Measurements from ENCODE around the gene DOCK3. TPM values are rescaled to one million over a fixed set of nuclear protein-coding genes. Genes with fewer than 3 reads are reported as not detected.

Gene DOCK3
- total and polyA plus RNA-seq, 9 donors, result 0.04 to 0.71 (median 0.27) TPM; not detected in 1

- DNase-seq, result no peak
- Histone ChIP-seq H3K36me3 (no peaks in the 10 kb centered on the region), H3K9me3 (no peaks in the 10 kb centered on the region), H3K27me3 (no peaks in the 10 kb centered on the region), H3K4me3 (no peak overlapping the region), H3K27ac (no peak overlapping the region), H3K4me1 (ENCODE audit: insufficient read depth) (no peaks in the 10 kb centered on the region)
- TF ChIP-seq POLR2A (IDR thresholded peaks at IDR 0.05) (no peak), CTCF (IDR thresholded peaks at IDR 0.05) (no peak), EP300 (IDR thresholded peaks at IDR 0.05) (no peak)
- 71 to 86% (median 74%) methylated on average over 3 of the region's 3 CpGs for WGBS, 3 donors
- intact Hi-C loops (cut with DNase I), result no loop called here
Observed at GRCh38 chr3:51270559-51270958, 595.8 kb downstream of the DOCK3 start.

GRCh38 chr3:51271172-51271571 lies 596.4 kb downstream of the DOCK3 start:
- 61 to 84% (median 75%) methylated on average over 1 of the region's 1 CpG for WGBS, 3 donors
- intact Hi-C loops (cut with DNase I), result no loop called here
- DNase-seq, result no peak
- Histone ChIP-seq H3K27ac (no peak overlapping the region), H3K9me3 (no peaks in the 10 kb centered on the region), H3K36me3 (no peaks in the 10 kb centered on the region), H3K4me3 (no peak overlapping the region), H3K27me3 (no peaks in the 10 kb centered on the region), H3K4me1 (ENCODE audit: insufficient read depth) (no peaks in the 10 kb centered on the region)
- TF ChIP-seq POLR2A (IDR thresholded peaks at IDR 0.05), result no peak
- TF ChIP-seq CTCF (IDR thresholded peaks at IDR 0.05), result no peak
- TF ChIP-seq EP300 (IDR thresholded peaks at IDR 0.05), result no peak

GRCh38 chr3:51274052-51274451 lies 599.3 kb downstream of the DOCK3 start:
- WGBS, 3 donors, result 66 to 83% (median 72%) methylated on average over 2 of the region's 2 CpGs
- intact Hi-C loops (cut with DNase I), result no loop called here
- Histone ChIP-seq H3K4me1 (ENCODE audit: insufficient read depth) (no peaks in the 10 kb centered on the region), H3K36me3 (no peaks in the 10 kb centered on the region), H3K9me3 (no peaks in the 10 kb centered on the region), H3K4me3 (no peak overlapping the region), H3K27ac (no peak overlapping the region), H3K27me3 (no peaks in the 10 kb centered on the region)
- TF ChIP-seq POLR2A (IDR thresholded peaks at IDR 0.05) (no peak), CTCF (IDR thresholded peaks at IDR 0.05) (no peak), EP300 (IDR thresholded peaks at IDR 0.05) (no peak)
- no peak for DNase-seq

- 31 to 33% (median 32%) methylated on average over 5 of the region's 5 CpGs for WGBS, 3 donors
- Histone ChIP-seq H3K9me3 (no peaks in the 10 kb centered on the region), H3K27me3 (no peaks in the 10 kb centered on the region), H3K4me1 (ENCODE audit: insufficient read depth) (no peaks in the 10 kb centered on the region), H3K36me3 (no peaks in the 10 kb centered on the region), H3K4me3 (no peak overlapping the region), H3K27ac (no peak overlapping the region)
- TF ChIP-seq POLR2A (IDR thresholded peaks at IDR 0.05) (no peak), EP300 (IDR thresholded peaks at IDR 0.05) (no peak), CTCF (IDR thresholded peaks at IDR 0.05) (no peak)
- intact Hi-C loops (cut with DNase I), result no loop called here
- DNase-seq, result no peak
Observed at GRCh38 chr3:51275111-51275805, 600.5 kb downstream of the DOCK3 start.

All from ovary (tissue), 9 donors.